Ishikawa (cell line): ENCODE results near the gene MACROD2.

Experiments
- CREB1 ChIP-seq: IDR thresholded peaks from 2 replicates; pipeline ENCODE4 v1.6.1; 2012; ENCODE audit warnings: low read depth
- EGR1 ChIP-seq: IDR thresholded peaks from 2 replicates; pipeline ENCODE4 v1.6.1; 2012
- EP300 ChIP-seq: IDR thresholded peaks from 2 replicates; pipeline ENCODE4 v1.6.1; 2012; ENCODE audit warnings: borderline replicate concordance
- FOXM1 ChIP-seq: IDR thresholded peaks from 2 replicates; pipeline ENCODE4 v1.6.1; 2012; ENCODE audit warnings: low read depth, borderline replicate concordance
- MAX ChIP-seq: IDR thresholded peaks from 2 replicates; pipeline ENCODE4 v1.6.1; 2012
- NFIC ChIP-seq: IDR thresholded peaks from 2 replicates; pipeline ENCODE4 v1.6.1; 2012
- RAD21 ChIP-seq: IDR thresholded peaks from 2 replicates; pipeline ENCODE4 v1.6.1; 2012; ENCODE audit warnings: low read depth
- REST ChIP-seq: IDR thresholded peaks from 2 replicates; pipeline ENCODE4 v1.6.1; 2012; ENCODE audit warnings: low read depth, mild to moderate bottlenecking
- TEAD4 ChIP-seq: IDR thresholded peaks from 2 replicates; pipeline ENCODE4 v1.6.1; 2012
- YY1 ChIP-seq: IDR thresholded peaks from 2 replicates; pipeline ENCODE4 v1.6.1; 2012; ENCODE audit warnings: low read depth
- ZBTB7A ChIP-seq: IDR thresholded peaks from 2 replicates; pipeline ENCODE4 v1.6.1; 2012; ENCODE audit warnings: low read depth

- TF ChIP-seq NFIC = no peak
- TF ChIP-seq FOXM1 = no peak
- no peak for TF ChIP-seq CREB1
- no peak for TF ChIP-seq EP300
- no peak for TF ChIP-seq RAD21
- TF ChIP-seq ZBTB7A = no peak
- no peak for TF ChIP-seq EGR1
- TF ChIP-seq YY1 = no peak
- no peak for TF ChIP-seq TEAD4
- TF ChIP-seq REST = no peak
- no peak for TF ChIP-seq MAX
Observed at GRCh38 chr20:14062786-14063185, 67.5 kb downstream of the MACROD2 start.
